HEK293 (cell line): ENCODE data around the gene DIP2A.

Experiments used
- AEBP2 ChIP-seq: fragments of 450-650 bp; formaldehyde crosslinking; IDR thresholded peaks from 2 replicates; pipeline ENCODE4 v1.5.1; 2016; ENCODE audit warnings: missing biosample characterization, missing genetic modification characterization, borderline replicate concordance
- CTCF ChIP-seq: fragments of 450-650 bp; formaldehyde crosslinking; IDR thresholded peaks from 2 replicates; pipeline ENCODE4 v1.5.1; 2016; ENCODE audit warnings: missing biosample characterization, missing genetic modification characterization
- ELK4 ChIP-seq: IDR thresholded peaks from 2 replicates; pipeline ENCODE4 v1.6.1; 2011; ENCODE audit warnings: mild to moderate bottlenecking, low read depth, low read length, borderline replicate concordance
- SP2 ChIP-seq: fragments of 450-650 bp; formaldehyde crosslinking; IDR thresholded peaks from 2 replicates; pipeline ENCODE4 v1.5.1; 2016; ENCODE audit warnings: missing biosample characterization, missing genetic modification characterization
- TCF7L2 ChIP-seq: IDR thresholded peaks from 2 replicates; pipeline ENCODE4 v1.6.1; 2011; ENCODE audit warnings: low read depth, mild to moderate bottlenecking, inconsistent platforms, low read length, moderate library complexity, borderline replicate concordance
- TRIM28 ChIP-seq: IDR thresholded peaks from 2 replicates; pipeline ENCODE4 v1.6.1; 2011; ENCODE audit warnings: low read length, control low read depth, borderline replicate concordance
- ZIC2 ChIP-seq: fragments of 450-650 bp; formaldehyde crosslinking; IDR thresholded peaks from 2 replicates; pipeline ENCODE4 v1.5.1; 2016; ENCODE audit warnings: missing biosample characterization, missing genetic modification characterization
- ZNF16 ChIP-seq: fragments of 450-650 bp; formaldehyde crosslinking; IDR thresholded peaks from 2 replicates; pipeline ENCODE4 v1.5.1; 2016; ENCODE audit warnings: low read depth, missing biosample characterization, missing genetic modification characterization
- ZNF221 ChIP-seq: fragments of 450-650 bp; formaldehyde crosslinking; IDR thresholded peaks from 2 replicates; pipeline ENCODE4 v1.5.1; 2017; ENCODE audit warnings: missing biosample characterization, missing genetic modification characterization, borderline replicate concordance
- ZNF24 ChIP-seq: fragments of 450-650 bp; formaldehyde crosslinking; IDR thresholded peaks from 2 replicates; pipeline ENCODE4 v1.5.1; 2016; ENCODE audit warnings: missing biosample characterization, missing genetic modification characterization
- ZNF692 ChIP-seq: fragments of 450-650 bp; formaldehyde crosslinking; IDR thresholded peaks from 2 replicates; pipeline ENCODE4 v1.5.1; 2016; ENCODE audit warnings: missing biosample characterization, missing genetic modification characterization
- TF ChIP-seq, protein P1 (sequence below): fragments of 450-650 bp; formaldehyde crosslinking; IDR thresholded peaks from 2 replicates; pipeline ENCODE4 v1.5.1; 2016; ENCODE audit warnings: missing biosample characterization, missing genetic modification characterization, low read depth

DNA sequence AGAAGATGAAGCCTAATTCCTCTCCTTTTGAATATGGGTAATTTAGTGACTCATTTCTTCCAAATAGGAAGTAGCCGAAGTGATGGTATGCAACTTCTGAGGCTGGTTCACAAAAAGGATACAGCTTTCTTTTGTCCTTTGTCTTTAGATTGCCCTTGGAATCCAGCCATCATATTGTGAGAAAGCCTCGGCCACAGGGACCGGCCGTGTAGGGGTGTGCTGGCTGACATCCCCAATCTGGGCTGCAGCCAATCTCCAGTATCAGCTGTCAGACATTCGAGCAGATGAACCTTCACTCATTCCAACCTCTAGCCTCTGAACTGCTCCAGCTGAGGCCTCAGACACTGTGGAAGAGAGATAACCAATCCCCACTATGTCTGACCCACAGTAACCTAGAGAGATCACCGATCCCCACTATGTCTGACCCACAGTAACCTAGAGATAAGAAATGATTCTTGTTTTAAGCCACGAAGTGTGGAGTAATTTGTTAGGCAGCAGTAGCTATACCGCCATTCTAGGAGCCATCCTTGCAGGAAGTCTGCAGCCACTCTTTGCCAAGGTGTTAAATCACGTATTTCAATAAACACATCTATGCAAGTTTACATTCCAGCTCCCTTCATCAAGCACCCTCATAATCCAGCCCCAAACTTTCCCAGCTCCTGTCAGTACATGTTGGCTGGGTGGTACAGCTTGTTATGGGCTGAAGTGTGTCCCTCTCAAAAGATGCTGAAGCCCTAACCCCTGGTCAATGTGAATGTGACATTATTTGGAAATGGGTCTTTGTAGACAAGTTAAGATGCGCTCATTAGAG is 2.9 kb upstream of the DIP2A start:
- TF ChIP-seq, protein P1, sequence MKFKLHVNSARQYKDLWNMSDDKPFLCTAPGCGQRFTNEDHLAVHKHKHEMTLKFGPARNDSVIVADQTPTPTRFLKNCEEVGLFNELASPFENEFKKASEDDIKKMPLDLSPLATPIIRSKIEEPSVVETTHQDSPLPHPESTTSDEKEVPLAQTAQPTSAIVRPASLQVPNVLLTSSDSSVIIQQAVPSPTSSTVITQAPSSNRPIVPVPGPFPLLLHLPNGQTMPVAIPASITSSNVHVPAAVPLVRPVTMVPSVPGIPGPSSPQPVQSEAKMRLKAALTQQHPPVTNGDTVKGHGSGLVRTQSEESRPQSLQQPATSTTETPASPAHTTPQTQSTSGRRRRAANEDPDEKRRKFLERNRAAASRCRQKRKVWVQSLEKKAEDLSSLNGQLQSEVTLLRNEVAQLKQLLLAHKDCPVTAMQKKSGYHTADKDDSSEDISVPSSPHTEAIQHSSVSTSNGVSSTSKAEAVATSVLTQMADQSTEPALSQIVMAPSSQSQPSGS (tag by site-specific recombination) = no peak
- no peak for TF ChIP-seq CTCF
- no peak for TF ChIP-seq ZNF221
- TF ChIP-seq ZIC2 (tag by site-specific recombination) = no peak
- TF ChIP-seq ZNF692 (tag by site-specific recombination) = no peak
- TF ChIP-seq ELK4 = no peak
- TF ChIP-seq ZNF16 (tag by site-specific recombination) = no peak
- no peak for TF ChIP-seq TCF7L2
- TF ChIP-seq ZNF24 (tag by site-specific recombination) = no peak
- no peak for TF ChIP-seq AEBP2 (tag by site-specific recombination)
- no peak for TF ChIP-seq TRIM28
- TF ChIP-seq SP2 (tag by site-specific recombination) = no peak
